GM18858 (cell line): ENCODE data around the gene SDK1.

Source experiments
- ATAC-seq: cut with Tn5 transposase; IDR thresholded peaks from one replicate; pipeline ENCODE4 v1.9.1; 2021; ENCODE audit not compliant: unreplicated experiment

Gene SDK1

DNA sequence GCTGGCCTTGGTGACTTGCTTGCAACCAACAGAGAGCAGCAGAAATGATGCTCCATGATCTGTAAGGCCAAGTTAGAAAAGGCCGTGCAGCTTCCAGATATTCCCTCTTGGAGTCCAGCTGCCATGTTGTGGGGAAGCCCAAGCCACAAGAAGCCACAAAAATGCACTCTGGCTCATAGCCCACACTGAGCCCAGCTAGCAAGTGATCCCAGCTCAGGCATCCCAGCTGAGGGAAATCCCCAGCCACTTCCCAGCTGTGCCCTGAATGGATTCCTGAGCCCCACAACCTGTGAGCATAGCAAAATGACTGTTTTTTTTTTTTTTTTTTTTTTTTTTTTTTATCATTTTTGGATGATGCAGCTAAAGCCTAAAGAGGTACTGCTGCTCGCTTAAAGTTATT, 11.1 kb upstream of the SDK1 start:
- ATAC-seq: no peak

DNA sequence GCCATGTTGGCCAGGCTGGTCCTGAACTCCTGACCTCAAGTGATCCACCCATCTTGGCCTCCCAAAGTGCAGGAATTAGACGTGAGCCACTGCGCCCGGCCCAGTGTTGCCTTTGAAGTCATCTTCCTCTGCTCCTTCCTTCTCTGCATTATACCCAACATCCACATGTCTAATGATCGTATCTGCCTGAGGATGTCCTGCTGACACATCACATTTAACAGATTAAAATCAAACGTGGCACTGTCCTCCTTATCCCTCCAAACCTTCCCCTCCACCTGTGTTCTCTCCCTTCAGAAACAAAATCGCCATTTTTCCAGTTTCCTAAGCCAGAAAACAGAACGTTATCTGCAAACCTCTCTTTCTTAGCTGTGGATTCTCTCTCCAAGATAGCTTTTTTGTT, 8.4 kb upstream of the SDK1 start:
- ATAC-seq: no peak

DNA sequence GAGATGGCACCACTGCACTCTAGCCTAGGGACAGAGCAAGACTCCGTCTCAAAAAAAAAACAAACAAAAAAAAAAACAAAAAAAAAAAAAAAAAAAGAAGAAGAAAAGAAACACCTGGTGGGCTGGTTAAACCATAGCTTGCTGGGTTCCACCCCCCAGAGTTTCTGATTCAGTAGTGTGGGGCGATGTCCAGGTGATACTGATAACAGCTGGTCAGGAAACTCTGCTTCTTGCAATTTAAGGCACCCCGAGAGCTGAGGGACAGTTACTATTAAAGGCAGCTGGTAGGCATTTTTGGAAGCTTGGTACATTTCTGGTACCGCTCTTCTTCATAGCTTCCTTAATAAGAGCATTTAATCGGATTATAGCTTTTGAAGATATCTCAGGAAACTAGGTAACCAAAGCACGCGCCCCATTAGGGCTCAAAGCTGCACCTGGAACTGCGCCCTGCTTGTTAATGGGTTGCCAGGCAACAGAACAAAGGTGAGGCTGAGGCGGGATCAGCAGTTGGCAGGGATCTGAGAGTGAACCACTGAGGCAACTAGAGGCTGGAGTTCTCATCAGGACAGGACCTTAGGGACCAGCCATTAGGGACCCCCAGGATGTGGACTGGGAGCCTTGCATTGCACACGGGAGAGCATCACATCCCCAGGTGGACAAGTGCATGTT, 6.5 kb upstream of the SDK1 start:
- no peak for ATAC-seq

DNA sequence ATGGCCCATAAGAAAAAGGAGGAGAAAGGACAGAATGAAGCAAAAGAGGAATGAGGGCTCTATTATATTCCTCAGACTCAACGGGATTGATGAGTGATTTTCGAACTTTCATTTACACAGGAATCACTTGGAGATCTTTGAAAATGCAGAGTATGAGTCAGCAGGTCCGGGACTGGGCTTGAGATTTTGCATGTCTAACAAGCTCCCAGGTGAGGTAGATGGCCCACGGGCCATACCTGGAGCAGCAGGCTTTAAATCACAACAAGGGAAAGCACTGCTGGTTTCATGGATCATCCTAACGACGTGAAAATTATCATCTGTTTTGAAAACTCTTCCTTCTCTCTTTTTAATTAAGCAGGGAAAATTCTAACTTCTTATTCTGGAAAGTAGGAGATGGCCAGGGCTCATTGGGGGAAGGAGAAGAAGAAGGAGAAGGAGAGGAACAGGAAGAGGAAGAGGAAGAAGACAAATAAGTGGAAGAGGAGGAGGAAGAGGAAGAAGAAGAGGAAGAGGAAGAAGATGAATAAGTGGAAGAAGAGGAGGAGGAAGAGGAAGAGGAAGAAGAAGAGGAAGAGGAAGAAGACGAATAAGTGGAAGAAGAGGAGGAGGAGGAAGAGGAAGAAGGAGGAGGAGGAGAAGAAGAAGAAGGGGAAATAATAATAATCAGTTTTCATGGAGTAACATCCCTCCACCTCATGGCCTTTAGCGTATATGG, 3.8 kb upstream of the SDK1 start:
- no peak for ATAC-seq

DNA sequence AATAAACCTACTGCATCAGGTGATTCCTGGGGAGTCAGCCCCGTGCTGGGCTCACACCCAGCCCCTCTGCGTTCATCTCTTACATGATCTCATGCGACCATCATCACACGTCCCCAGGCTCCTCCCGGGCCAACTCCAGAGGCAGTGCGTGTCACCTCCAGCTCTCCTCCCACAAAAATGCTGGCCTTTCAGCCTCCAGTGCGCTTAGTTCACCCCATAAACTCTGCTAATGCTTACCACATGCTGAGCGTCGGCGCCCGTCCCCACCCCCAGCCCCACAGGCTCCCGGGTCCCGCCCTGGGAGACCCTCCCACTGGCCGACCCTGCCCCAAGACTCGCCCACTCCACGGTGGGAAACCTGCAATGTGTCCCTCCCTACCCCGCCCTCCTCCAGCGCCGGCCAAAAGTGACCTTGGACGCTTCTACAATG, 816 bp upstream of the SDK1 start:
- ATAC-seq: no peak

DNA sequence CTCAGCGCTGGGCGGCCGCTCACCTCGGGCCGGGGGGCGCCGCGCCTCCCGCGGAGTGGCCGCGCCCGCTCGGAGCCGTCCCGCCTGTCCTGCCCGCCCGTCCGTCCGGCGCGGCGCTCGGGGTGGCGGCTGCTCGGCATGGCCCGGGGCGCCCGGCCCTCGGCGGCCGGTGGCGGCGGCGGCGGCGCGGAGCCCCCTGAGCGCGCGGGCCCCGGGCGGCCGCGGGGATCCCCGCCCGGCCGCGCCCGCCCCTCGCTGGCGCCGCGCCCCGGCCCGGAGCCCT, 338 bp downstream of the SDK1 start:
- peak; percentile 9 for ATAC-seq

DNA sequence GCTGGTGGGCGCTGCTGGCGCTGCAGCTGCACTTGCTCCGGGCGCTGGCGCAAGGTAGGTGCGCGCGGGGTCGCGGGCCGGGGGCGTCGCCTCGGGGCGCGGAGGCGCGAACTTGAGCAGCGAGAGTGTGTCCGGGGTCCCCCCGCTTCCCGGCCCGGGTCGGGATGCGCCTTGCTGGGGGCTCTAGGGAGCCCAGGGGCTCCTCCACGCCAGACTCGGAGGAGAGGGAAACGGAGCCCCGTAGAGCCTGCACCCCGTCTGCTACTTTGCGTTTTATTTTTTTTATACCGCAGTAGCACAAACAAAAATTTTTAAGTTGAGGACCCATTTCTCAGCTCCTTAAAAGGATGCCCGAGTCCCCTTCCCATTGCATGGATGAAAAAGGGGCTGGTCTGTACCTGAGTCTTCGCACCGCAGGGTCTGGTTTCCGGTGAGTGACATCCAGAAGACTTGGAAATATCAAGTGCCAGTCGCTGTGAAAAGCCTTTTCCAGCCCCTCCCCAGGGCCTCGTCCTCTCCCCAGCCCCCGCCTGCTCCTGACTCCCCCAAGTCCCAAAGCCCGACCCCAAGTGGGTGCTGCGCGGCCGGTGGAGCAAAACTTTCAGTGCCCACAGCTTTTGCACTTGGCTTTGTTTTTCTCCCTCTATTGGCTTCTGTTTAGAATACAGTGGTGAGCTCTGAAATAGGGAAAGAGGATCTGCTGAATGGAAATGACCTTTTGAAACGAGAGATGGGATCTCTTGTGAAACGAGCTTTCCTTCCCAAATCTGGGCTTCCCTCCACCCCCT, 973 bp downstream of the SDK1 start:
- ATAC-seq: no peak

DNA sequence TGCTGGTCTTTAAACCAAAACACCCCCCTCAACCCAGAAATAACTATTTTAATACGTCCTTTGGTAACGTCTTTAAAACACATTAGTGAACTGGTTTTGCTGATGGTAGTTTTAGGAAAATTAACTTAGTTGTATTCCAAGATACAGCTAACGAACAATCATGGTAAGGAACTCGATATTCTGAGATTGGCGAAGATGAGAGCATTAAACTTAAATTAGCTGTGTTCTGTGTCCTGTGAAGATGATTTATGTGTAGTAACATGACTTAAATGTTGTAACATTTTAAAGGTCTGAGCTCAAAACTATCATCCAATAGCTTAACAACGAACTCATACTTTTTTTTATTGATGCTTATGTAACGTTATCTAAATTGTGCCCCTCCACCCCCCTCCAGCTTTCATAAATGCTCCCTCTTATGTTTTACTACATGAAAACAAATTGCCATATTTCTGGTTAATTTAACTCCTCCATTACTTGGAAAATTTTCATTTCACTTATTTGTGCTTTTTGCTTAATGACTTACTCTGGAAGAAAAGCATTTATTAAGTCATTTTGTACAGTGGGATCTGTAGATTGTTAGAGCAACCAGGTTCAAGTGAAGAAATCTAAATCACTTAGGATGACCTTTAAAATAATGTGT, 1.7 kb downstream of the SDK1 start:
- no peak for ATAC-seq

DNA sequence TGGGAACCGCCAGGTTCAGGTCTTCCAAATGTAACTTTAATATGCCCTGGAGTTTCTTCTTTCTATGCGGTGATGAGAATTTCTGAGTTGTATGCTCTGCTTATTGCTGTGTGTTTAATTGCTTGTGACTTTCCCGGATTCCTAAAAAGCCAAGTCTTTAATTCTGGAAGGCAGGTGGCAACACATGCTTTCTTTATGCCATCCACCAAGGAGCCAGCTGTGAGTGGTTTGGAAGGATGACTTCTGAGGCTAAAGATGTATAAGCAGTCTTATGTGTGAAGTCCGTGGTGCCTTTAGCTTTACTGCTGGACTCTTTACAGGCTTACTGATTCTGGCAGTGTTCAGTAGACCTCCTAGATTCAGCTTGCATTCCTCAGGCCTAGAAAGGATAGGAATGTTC, 3.1 kb downstream of the SDK1 start:
- no peak for ATAC-seq

DNA sequence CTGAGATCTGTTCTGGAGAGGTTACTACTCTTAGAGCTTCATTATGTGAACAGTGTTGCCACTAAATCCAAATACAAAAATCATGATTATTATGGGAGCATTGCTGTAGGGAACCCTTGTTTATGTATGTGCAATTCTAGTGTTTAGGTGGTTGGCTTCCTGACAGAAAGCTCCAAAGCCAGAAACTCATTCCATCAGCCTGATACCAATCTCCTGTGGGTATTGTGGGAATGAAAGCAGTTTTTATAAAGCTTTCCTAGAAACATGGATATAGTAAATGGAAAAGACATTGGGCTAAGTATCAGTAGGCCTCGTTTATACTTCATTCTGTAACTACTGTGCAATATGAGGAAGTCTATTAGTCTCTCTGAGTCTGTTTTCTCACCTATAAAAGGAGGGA, 6.4 kb downstream of the SDK1 start:
- no peak for ATAC-seq

DNA sequence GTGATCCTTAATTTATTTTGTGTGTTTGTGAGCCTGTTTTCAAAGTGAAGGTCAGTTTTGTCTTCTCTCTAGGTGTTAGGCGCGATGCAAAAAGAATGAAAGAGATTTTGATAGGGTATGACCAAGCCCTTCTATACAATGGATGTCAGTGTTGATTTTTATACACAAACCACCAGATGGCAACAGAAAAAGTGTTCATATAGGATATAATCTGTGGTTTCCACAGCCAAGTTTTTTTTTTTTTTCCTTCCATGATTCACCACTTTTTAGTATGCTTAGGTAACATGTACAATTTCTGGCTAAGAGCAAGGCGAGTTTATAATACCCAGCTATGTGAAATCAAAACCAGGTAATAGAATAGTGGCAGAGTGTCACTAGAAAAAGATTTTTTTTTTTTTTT, 8.1 kb downstream of the SDK1 start:
- ATAC-seq: no peak

DNA sequence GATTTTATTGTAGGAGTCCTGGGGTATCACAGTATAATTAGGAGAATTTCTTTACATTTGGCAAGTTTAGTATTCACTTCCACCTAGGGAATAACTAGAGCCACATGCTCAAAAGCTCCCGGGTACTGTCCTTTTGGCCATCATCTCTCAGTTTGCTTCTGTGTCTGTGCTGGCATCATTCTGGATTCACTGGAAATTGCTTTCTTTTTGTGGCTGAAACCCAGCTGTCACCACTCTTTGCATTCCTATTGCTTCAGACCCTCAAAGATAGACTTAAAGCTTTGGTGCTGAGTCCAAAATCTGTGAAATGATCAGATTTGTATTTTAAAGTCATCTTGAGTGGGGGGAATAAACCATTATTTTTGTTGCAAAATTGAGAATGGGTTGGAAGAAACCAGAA, 8.9 kb downstream of the SDK1 start:
- ATAC-seq: no peak

DNA sequence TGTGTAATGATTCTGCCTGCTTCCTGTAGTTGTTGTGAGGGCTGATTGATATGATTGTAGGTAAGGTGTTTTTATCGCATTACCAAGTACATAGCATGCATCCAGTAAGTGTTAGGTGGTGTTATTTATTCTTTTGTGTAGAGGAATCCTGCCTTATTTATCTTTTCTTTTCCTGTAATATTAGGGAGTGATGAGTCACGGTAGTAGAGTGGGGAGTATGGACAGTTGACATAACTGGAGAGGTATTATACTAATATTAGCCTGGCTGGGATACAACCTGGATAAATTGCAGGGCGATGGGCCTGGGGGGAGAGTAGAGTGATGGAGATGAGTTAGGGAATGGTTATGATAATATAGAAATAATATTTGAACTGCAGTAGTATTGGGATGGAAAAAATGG, 9.8 kb downstream of the SDK1 start:
- no peak for ATAC-seq

DNA sequence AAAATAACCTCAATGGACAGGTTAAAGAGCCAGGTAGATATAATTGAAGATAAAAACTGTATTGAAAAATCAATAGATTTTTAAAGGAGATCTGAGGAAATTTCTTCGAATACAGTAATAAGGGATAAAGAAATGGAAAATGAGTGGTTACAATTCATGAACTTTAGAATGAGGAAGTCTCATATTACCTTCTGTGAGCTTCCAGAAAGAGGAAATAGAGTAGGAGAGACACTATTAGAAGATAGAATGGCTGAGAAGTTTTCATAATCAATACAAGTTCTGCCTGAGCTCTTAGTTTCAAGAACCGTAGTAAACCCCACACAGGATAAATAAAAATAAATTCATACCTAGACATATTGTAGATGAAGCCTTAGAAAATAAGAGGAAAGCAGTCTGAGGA, 11.5 kb downstream of the SDK1 start:
- no peak for ATAC-seq

DNA sequence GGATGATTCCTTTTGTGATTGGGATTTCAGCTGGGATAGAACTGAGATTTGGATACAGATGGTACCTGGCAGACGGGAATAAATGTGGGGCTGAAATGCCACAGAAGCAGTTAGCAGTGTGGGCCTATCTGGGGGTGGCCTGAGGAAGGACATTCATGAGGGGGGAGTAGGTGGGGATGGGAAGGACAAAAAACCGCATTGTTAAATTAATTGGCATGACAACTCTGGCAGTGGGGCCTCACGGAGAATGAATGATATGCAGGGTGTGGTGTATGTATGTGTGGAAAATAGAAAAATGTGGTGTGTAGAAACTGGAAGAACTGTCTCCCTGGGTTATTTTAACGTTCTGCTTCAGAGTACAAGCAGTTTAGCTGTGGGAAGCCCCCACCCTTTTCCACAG, 17.8 kb downstream of the SDK1 start:
- no peak for ATAC-seq

DNA sequence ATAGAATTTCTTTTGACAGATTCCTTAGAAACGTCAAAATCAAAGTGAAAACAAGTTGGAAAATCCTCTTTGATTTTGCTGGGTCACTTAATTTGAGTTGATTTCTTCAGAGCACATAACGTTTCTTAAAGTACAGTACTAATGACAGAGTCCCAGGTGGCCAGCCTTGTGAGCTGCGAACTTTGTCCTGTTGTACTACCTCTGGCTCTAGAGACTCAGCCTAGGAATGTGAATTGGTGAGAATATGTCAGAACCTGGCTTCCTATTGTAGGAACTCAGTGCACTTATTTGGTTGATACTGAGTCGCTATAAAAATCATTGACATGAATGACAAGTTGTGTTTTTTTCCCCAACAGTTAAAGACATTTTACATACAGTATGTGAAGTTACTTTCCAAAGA, 20.2 kb downstream of the SDK1 start:
- no peak for ATAC-seq

DNA sequence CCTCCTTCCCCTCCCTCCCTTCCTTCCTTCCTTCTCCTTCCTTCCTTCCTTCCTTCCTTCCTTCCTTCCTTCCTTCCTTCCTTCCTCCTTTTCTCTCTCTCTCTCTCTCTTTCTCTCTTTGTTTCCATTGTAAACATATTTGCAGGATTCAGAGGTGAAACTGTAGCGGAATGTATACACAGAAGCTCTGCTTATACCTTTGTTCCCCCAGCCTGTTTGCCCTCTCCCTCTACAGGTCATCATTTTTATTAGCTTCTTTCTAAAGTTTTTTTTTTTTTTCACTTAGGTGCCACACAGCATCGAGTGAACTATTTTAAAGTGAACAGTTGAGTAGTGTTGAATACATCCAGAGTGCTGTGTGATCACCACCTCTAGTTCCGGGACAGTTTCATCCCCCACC, 20.7 kb downstream of the SDK1 start:
- ATAC-seq: no peak

DNA sequence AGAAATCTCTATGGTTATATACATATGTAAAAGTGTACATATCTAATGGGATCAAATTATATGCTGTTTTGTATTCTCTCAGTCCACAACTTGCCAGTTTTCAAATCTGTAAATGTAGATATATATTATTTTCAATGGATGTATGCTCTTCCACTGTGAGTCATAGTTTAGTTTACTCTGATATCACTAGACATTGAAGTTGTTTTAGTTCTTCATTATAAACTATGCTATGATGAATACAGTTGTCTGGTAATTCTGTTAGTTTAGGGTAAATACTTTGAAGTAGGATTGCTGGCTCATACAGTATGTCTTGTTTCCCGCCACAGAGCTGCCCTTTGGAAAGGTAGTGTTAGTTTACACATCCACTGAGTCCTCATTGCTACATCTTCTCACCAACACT, 25.2 kb downstream of the SDK1 start:
- no peak for ATAC-seq

DNA sequence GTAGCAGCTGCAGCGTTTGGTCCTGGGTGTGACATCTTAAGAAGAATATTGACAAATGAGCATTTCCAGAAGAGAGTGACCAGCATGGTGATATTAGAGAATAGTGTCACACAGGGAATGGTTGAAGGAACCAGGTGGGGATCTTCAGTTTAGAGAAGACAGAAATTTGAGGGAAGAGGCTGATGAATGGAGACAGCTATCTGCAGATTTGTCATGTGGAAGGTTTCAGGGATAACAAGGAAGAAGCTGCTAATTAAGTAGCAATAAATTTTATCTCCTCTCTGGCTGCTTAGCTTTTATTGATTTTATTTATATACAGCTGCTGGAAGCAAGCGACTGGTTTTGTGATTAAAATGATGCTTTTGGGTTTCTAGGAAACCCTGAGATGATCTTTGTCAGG, 26.0 kb downstream of the SDK1 start:
- no peak for ATAC-seq

DNA sequence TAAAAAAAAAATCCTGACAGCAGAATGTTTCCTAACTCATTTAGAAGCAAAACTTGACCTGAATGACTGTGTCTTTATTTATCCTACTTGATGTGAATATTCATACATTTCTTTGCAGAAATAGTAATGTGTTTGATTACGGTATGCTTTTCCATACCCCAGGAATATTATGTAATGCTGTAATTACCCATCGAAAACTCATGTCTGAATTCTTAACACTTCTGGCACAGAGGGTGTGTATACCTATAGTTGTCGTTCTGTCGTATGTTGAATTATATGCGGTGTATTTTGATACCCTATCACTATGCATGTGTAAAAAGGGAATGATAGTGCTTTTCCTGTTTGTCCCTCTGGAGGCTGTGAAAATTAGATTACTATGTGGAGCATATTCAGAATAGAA, 26.6 kb downstream of the SDK1 start:
- ATAC-seq: no peak

DNA sequence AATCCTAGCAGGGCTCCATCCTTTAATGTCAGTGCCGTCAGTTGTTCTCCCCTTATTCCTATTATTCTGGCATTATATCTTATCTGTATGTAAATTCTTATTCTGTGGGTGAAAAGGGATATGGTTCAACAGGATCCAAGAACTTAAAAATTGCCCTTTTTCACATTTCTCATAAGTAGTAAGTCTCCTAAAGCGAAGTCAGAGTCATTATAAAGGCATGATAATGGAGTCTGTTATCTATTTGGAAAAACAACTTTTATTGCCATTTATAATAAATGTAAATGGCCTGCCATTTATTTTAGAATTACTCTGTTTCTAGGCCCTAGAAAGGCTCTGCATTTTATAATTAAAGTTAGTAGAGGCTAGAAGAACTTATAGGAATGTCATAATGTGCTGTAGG, 31.3 kb downstream of the SDK1 start:
- no peak for ATAC-seq

DNA sequence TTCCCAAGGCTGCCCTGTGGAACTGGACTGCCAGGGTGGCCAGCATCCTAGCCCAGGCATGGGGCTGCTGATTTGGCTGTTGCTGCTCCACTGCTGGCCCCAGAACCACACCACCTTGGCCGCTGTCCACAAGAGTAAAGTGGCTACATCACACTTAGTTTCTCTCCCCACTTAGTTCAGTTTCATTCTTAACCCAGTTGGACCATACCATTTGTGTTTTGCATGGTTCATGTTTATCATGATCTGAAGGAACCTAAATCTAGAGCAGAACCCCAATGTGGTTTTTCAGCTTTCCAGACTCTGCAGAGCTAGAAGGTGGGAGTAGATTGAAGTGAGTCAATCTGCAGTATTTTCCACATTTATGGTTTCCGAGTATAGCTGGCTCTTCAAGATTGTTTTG, 32.8 kb downstream of the SDK1 start:
- ATAC-seq: no peak
